NCI-H1092 (cell line): ENCODE results near the gene KRT26.

Source experiments
- DNase-seq: peaks from one replicate; lab custom pipeline; 2025; lab: John Stamatoyannopoulos, UW

Gene KRT26

DNA sequence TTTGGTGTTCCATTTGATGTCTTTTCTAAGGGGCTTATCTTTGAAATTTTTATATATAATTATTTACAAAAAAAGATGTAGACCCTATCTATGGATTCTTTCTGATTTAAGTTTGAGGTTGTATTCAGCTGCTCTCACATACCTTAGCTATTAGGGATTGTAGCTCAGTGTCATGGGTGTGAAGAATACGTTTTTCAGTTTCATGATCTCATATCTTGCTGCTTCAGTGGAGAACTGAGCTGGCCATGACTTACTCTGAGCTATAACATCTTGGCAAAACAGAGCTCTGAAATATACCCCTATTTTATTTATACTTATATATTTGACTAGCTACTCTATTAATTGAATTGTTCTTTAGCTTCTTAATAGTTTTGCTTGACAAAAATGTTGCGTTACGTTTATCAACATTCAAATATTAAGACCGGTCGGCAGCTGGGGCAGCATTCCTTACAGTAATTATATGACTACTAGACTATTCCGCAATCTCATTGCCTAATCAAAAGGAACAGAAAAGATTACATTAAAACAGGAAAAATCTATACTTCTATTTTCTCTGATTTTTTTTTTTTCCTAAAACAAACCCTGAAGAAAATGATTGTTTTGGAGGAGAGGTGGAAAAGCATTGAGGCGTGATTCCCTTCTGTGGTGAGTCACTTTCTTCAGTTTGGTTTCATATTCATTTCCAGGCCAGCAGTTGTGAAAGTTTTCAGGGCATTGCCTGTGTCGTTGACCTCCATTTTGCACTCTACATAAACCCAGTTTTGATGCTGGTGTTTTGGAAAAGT lies 44.4 kb downstream of the KRT26 start:
- DNase-seq, result no peak

- DNase-seq, result no peak
Observed at GRCh38 chr17:40726919-40727318, 45.1 kb downstream of the KRT26 start.

DNA sequence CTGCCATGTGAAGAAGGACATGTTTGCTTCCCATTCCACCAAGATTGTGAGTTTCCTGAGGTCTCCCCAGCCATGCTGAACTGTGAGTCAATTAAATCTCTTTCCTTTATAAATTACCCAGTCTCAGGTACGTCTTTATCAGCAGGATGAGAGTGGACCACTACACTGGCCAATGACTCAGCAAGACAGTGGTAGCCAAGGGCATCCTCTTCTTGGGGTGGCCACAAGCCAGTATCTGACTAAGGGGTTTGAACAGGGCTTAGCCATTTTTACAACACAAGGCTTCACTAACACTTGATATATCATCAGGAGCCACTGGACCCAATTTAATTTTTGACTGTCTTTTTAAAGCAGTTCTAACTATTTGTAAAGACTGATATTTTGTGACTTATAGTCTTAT lies 47.3 kb downstream of the KRT26 start:
- no peak for DNase-seq

GRCh38 chr17:40722241-40722640 lies 49.8 kb downstream of the KRT26 start:
- DNase-seq, result no peak

DNA sequence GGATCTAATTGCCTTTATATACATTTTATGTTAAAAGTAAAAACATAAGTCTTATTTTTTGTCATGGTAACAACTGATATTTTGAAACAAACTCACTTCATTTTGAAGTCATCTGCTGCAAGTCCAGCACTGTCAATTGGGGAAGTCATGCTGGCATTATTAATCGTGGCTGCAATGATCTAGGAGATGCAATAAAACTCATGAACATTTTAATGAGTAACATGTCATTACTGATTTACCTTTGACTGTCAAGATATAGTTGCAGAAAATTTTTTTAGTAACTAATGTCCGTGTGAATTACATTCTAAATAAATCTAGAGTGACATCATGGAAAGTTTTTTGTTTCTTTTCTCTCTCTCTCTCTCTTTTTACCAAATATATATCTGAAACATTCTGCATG lies 51.1 kb downstream of the KRT26 start:
- no peak for DNase-seq

DNA sequence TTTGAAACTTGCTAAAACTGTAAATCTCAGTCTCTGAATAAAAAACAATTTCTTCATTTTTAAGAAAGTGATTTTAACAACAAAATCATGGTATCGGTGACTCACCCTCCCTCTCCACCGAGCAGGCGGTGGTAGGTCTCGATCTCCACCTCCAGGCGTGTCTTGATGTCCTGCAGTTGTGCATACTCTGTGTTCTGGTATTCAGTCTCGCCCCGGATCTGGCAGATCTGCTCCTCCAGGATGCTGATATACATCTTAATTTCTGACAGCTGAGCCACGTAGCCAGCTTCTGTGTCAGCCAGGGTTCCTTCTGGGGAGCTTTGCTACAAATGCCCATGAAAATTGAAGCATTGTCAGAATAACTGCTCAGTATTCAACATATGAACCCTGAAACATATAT lies 53.1 kb downstream of the KRT26 start:
- no peak for DNase-seq

GRCh38 chr17:40717776-40718175 lies 54.2 kb downstream of the KRT26 start:
- no peak for DNase-seq
